Kidney (tissue), 14 donors: Measurements from ENCODE around the gene MYL10. TPM values are rescaled to one million over a fixed set of nuclear protein-coding genes. Genes with fewer than 3 reads are reported as not detected.

ENCODE experiments used
- DNase-seq, 5 donors: peaks; one replicate each; pipeline ENCODE4 v3.0.0-alpha.2; 2013 to 2020
- FAIRE-seq: peaks from 2 replicates; lab custom pipeline; 2012; peaks lifted over from hg19 to GRCh38; lab: Jason Lieb, UNC
- H3K27ac ChIP-seq, 2 donors: one replicate each; pipeline ENCODE4 v1.7.0; 2013; ENCODE audit warnings: low read depth in 2 of 2, low read length in 2 of 2, inconsistent platforms in 1 of 2
- H3K27me3 ChIP-seq: one replicate; pipeline ENCODE4 v1.7.1; 2013; ENCODE audit warnings: low read length, inconsistent platforms; ENCODE audit not compliant: control insufficient read depth, insufficient read depth
- H3K36me3 ChIP-seq, 3 donors: one replicate each; pipeline versions ENCODE4 v1.7.0 to v1.7.1; 2013; ENCODE audit warnings: low read length in 3 of 3, control low read depth in 1 of 3, inconsistent platforms in 1 of 3; ENCODE audit not compliant: insufficient read depth in 3 of 3, control insufficient read depth in 2 of 3
- H3K4me1 ChIP-seq, 3 donors: one replicate each; pipeline versions ENCODE4 v1.7.0 to v1.7.1; 2013; ENCODE audit warnings: low read length in 3 of 3, inconsistent platforms in 1 of 3, low read depth in 1 of 3; ENCODE audit not compliant: control insufficient read depth in 2 of 3, insufficient read depth in 2 of 3
- H3K4me3 ChIP-seq, 3 donors: one replicate each; pipeline versions ENCODE4 v1.7.0 to v1.8.1; 2013; ENCODE audit warnings: low read length in 3 of 3, control low read depth in 1 of 3, inconsistent platforms in 1 of 3
- H3K9ac ChIP-seq, 3 donors: one replicate each; pipeline versions ENCODE4 v1.7.0 to v1.7.1; 2013; ENCODE audit warnings: low read length in 3 of 3, control low read depth in 1 of 3, inconsistent platforms in 1 of 3
- H3K9me3 ChIP-seq, 3 donors: one replicate each; pipeline versions ENCODE4 v1.7.0 to v1.7.1; 2013; ENCODE audit warnings: low read length in 3 of 3, control low read depth in 1 of 3, inconsistent platforms in 1 of 3; ENCODE audit not compliant: control insufficient read depth in 2 of 3, insufficient read depth in 1 of 3
- CTCF ChIP-seq: IDR thresholded peaks from 3 replicates; pipeline ENCODE4 v1.5.1; 2012; ENCODE audit warnings: mild to moderate bottlenecking, moderate library complexity, borderline replicate concordance; ENCODE audit not compliant: insufficient read depth; ENCODE audit errors: extremely low read depth
- intact Hi-C: fragments of 100-400 bp; cut with DNase I; formaldehyde crosslinking; loops from one replicate; pipeline ENCODE4 v1.11.1; 2022
- polyA plus RNA-seq: library from polyadenylated mRNA; stranded (reverse); fragments of 350-450 nt; fragmentation: Illumina TruSeq; extraction: RNeasy Lipid Tissue Mini Kit (QIAGEN cat#74804); gene quantifications from one replicate; pipeline ENCODE4 v1.2.3, GENCODE V29; 2014; ENCODE audit warnings: low read depth, low replicate concordance; ENCODE audit not compliant: insufficient read depth
- total RNA-seq: library from RNA; stranded (reverse); fragmentation: NEBNext Ultra II Directional; extraction: Animal tissue kit (Norgen Biotek cat#: 25700); gene quantifications from one replicate; pipeline ENCODE4 v1.2.1, GENCODE V29; 2021
- donor health status: control.
- donor health status: control.
- donor health status: control.
- donor health status: control.
- donor health status: control.
- donor health status: DM: yes; HTN: yes; CAD: no.
- donor health status: Normal renal cell carcinoma (clear cell type).

Gene MYL10
- total and polyA plus RNA-seq, 2 donors from 2014 or later: not detected

- DNase-seq (no peak), FAIRE-seq (no peak)
- Histone ChIP-seq H3K4me3 (no peak overlapping the region), H3K36me3 (no peaks in the 10 kb centered on the region), H3K27ac (no peak overlapping the region), H3K27me3 (no peaks in the 10 kb centered on the region), H3K4me1 (peaks cover 0 to 5% (median 2%) of the 10 kb centered on the region in 3 donors), H3K9me3 (peaks cover 0 to 8% (median 0%) of the 10 kb centered on the region in 3 donors), H3K9ac (no peak overlapping the region)
- TF ChIP-seq CTCF: no peak
- intact Hi-C loops: no loop called here
Observed at GRCh38 chr7:101677391-101677790, 48.3 kb upstream of the MYL10 start.

- intact Hi-C loops: no loop called here
- FAIRE-seq: no peak
- no peaks in the 10 kb centered on the region for H3K36me3 ChIP-seq
Observed at GRCh38 chr7:101676956-101677355, 47.9 kb upstream of the MYL10 start.

GRCh38 chr7:101676062-101676598 lies 47.0 kb upstream of the MYL10 start:
- DNase-seq: no peak
- Histone ChIP-seq H3K27me3 (no peaks in the 10 kb centered on the region), H3K27ac (no peak overlapping the region), H3K36me3 (no peaks in the 10 kb centered on the region), H3K4me1 (peaks cover 0 to 4% (median 2%) of the 10 kb centered on the region in 3 donors), H3K9me3 (peaks cover 0 to 8% (median 0%) of the 10 kb centered on the region in 3 donors), H3K9ac (no peak overlapping the region), H3K4me3 (no peak overlapping the region)
- TF ChIP-seq CTCF: no peak
- FAIRE-seq: no peak
- intact Hi-C loops: no loop called here

More at GRCh38 chr7:101676956-101677355, 47.9 kb upstream of the MYL10 start:
- Histone ChIP-seq H3K4me3 (no peak overlapping the region), H3K9ac (no peak overlapping the region), H3K9me3 (peaks cover 0 to 8% (median 0%) of the 10 kb centered on the region in 3 donors), H3K27me3 (no peaks in the 10 kb centered on the region), H3K27ac (no peak overlapping the region), H3K4me1 (peaks cover 0 to 5% (median 5%) of the 10 kb centered on the region in 3 donors)
- no peak for DNase-seq
- no peak for TF ChIP-seq CTCF
